PC-3 (cell line): Measurements from ENCODE around the gene C4orf17. TPM values are rescaled to one million over a fixed set of nuclear protein-coding genes. Genes with fewer than 3 reads are reported as not detected.
"Not testable (repeated sequence)": the region's sequence is repeated elsewhere in the genome, so short reads cannot be mapped to it uniquely, and the experiment has no call there.

Experiments used
- ATAC-seq: fragments of 200-7000 bp; cut with Tn5 transposase; 2 replicates; pipeline ENCODE4 v1.9.1; 2020; ENCODE audit warnings: mild to moderate bottlenecking, moderate library complexity
- BruUV-seq: library from RNA; stranded (reverse); fragments of 400-500 nt; replicated peaks from 2 replicates; lab custom pipeline; 2021; lab: Mats Ljungman, UMichigan
- CTCF ChIA-PET: fragments of 300-600 bp; sonication (Branson Sonifier 250); formaldehyde crosslinking; loops from one replicate; lab custom pipeline; 2022; ENCODE audit warnings: antibody characterized with exemption; lab: Charles Lee
- POLR2A ChIA-PET: fragments of 300-600 bp; sonication (Branson Sonifier 250); formaldehyde crosslinking; loops from one replicate; lab custom pipeline; 2022; ENCODE audit warnings: antibody characterized with exemption; ENCODE audit not compliant: unreplicated experiment; lab: Charles Lee
- DNase-seq: peaks from one replicate; pipeline ENCODE4 v3.0.0-alpha.2; 2015
- H2AFZ ChIP-seq: fragments of 300-600 bp; sonication (generic); 2 replicates; pipeline ENCODE4 v1.6.0; 2016; ENCODE audit warnings: antibody characterized with exemption, low read length
- H3F3A ChIP-seq: fragments of 300-600 bp; sonication (generic); one replicate; pipeline ENCODE4 v1.6.0; 2017; ENCODE audit warnings: antibody characterized with exemption, low read length, control low read depth, mild to moderate bottlenecking; ENCODE audit not compliant: unreplicated experiment
- H3K27ac ChIP-seq: fragments of 300-600 bp; sonication (generic); 2 replicates; pipeline ENCODE4 v1.5.1; 2016; ENCODE audit warnings: mild to moderate bottlenecking, low read length
- H3K27me3 ChIP-seq: fragments of 300-600 bp; sonication (generic); 2 replicates; pipeline ENCODE4 v1.6.1; 2016; ENCODE audit warnings: low read length, mixed read lengths
- H3K36me3 ChIP-seq: fragments of 300-600 bp; sonication (generic); 2 replicates; pipeline ENCODE4 v1.6.1; 2016; ENCODE audit warnings: low read depth, mixed run types, low read length, mixed read lengths
- H3K4me1 ChIP-seq: fragments of 300-600 bp; sonication (generic); 2 replicates; pipeline ENCODE4 v1.5.1; 2016; ENCODE audit warnings: low read length; ENCODE audit not compliant: insufficient read depth
- H3K4me2 ChIP-seq: fragments of 300-600 bp; sonication (generic); 2 replicates; pipeline ENCODE4 v1.6.0; 2016; ENCODE audit warnings: low read length
- H3K4me3 ChIP-seq: fragments of 300-600 bp; sonication (generic); 2 replicates; pipeline ENCODE4 v1.5.1; 2016; ENCODE audit warnings: mild to moderate bottlenecking, low read length, mixed read lengths
- H3K79me2 ChIP-seq: fragments of 300-600 bp; sonication (generic); 2 replicates; pipeline ENCODE4 v1.6.1; 2017; ENCODE audit warnings: low read length, mixed read lengths
- H3K9ac ChIP-seq: fragments of 300-600 bp; sonication (generic); 2 replicates; pipeline ENCODE4 v1.6.0; 2016; ENCODE audit warnings: mild to moderate bottlenecking, low read length
- H3K9me2 ChIP-seq: fragments of 300-600 bp; sonication (generic); replicated peaks from 2 replicates; pipeline ENCODE4 v1.6.1; 2016; ENCODE audit warnings: mixed run types, low read length, mixed read lengths
- H3K9me3 ChIP-seq: fragments of 300-600 bp; sonication (generic); 2 replicates; pipeline ENCODE4 v1.6.1; 2016; ENCODE audit warnings: low read length, mixed read lengths
- H4K20me1 ChIP-seq: fragments of 300-600 bp; sonication (generic); 2 replicates; pipeline ENCODE4 v1.6.1; 2016; ENCODE audit warnings: low read length, mixed read lengths
- EZH2 ChIP-seq: fragments of 300-600 bp; sonication (generic); IDR thresholded peaks from one replicate; pipeline ENCODE4 v1.6.1; 2017; ENCODE audit warnings: antibody characterized with exemption, mild to moderate bottlenecking, low read length; ENCODE audit not compliant: unreplicated experiment
- EZH2phosphoT487 ChIP-seq: fragments of 300-600 bp; sonication (generic); IDR thresholded peaks from 2 replicates; pipeline ENCODE4 v1.6.1; 2018; ENCODE audit warnings: mild to moderate bottlenecking, antibody characterized with exemption, low read length, borderline replicate concordance
- intact Hi-C: fragments of 100-400 bp; cut with micrococcal nuclease; formaldehyde crosslinking; loops from 2 replicates; pipeline ENCODE4 v1.9.0; 2023
- total RNA-seq: library from RNA; depleted of rRNA; stranded (reverse); fragments of >200 nt; gene quantifications from 2 replicates; pipeline ENCODE4 v1.2.3, GENCODE V29; 2014
- TF ChIP-seq, protein P1 (sequence below): fragments of 300-600 bp; sonication (generic); conservative IDR thresholded peaks from 2 replicates; pipeline ENCODE4 v1.5.1; 2017; ENCODE audit warnings: antibody characterized with exemption, low read depth, mild to moderate bottlenecking, low read length

Gene C4orf17
- total RNA-seq, 1 experiment from 2014 or later = not detected

DNA sequence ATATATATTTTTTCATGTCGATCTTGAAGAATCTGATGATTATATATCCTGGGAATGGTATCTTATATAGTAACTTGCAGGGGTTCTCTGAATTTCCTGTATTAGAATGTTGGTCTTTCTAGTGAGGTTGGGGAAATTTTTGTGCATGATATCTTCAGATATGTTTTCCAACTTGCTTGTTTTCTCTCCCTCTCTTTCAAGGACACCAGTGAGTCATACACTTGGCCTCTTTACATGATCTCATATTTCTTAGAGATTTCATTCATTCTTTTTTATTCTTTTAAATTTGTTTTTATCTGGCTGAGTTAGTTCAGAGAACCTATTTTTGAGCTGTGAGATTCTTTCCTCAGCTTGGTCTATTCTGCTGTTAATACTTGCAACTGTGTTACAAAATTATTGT, 27.2 kb upstream of the C4orf17 start:
- intact Hi-C loops = no loop called here
- Histone ChIP-seq H2AFZ (no peak overlapping the region), H3K36me3 (no peaks in the 10 kb centered on the region), H3K4me1 (no peaks in the 10 kb centered on the region), H3K9ac (no peak overlapping the region), H3K9me3 (peaks cover 8% of the 10 kb centered on the region; the same call in 1 of the 2 replicates), H3K4me3 (no peak overlapping the region), H3K27ac (no peak overlapping the region), H3K79me2 (no peaks in the 10 kb centered on the region), H3K27me3 (no peaks in the 10 kb centered on the region), H3K9me2 (no peaks in the 10 kb centered on the region), H3K4me2 (no peak overlapping the region), H4K20me1 (no peaks in the 10 kb centered on the region), H3F3A (no peaks in the 10 kb centered on the region)
- ChIA-PET CTCF (no interaction called here), POLR2A (no interaction called here)
- no peak for ATAC-seq
- DNase-seq = peak; percentile 24
- BruUV-seq = no TSS peak
- TF ChIP-seq EZH2phosphoT487 (no peak), EZH2 (no peak)
- TF ChIP-seq, protein P1, sequence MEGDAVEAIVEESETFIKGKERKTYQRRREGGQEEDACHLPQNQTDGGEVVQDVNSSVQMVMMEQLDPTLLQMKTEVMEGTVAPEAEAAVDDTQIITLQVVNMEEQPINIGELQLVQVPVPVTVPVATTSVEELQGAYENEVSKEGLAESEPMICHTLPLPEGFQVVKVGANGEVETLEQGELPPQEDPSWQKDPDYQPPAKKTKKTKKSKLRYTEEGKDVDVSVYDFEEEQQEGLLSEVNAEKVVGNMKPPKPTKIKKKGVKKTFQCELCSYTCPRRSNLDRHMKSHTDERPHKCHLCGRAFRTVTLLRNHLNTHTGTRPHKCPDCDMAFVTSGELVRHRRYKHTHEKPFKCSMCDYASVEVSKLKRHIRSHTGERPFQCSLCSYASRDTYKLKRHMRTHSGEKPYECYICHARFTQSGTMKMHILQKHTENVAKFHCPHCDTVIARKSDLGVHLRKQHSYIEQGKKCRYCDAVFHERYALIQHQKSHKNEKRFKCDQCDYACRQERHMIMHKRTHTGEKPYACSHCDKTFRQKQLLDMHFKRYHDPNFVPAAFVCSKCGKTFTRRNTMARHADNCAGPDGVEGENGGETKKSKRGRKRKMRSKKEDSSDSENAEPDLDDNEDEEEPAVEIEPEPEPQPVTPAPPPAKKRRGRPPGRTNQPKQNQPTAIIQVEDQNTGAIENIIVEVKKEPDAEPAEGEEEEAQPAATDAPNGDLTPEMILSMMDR = no peak

DNA sequence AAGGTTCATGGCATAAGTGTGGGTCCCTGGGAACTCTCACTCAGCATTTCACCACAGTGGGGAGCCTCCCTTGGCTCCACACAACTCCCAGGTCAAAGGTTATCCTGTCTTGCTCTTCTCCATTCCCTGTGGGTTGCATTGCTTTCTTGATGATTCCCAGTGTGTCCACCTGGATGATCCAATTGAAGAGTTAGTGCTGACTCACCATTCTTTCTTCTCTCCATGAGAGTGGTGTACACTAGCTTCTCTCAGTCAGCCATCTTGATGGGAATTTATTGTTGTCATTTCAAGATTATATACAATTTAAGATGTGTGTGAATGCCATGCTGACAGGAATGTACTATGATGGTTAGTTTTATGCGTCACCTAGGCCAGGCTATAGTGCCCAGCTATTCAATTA, 25.6 kb upstream of the C4orf17 start:
- Histone ChIP-seq H3K36me3 (no peaks in the 10 kb centered on the region), H3K9me2 (no peaks in the 10 kb centered on the region), H3K4me2 (no peak overlapping the region), H2AFZ (no peak overlapping the region), H3K4me3 (no peak overlapping the region), H3K27me3 (no peaks in the 10 kb centered on the region), H3F3A (no peaks in the 10 kb centered on the region), H4K20me1 (no peaks in the 10 kb centered on the region), H3K9me3 (peaks cover 8% of the 10 kb centered on the region; the same call in 1 of the 2 replicates), H3K27ac (no peak overlapping the region), H3K79me2 (no peaks in the 10 kb centered on the region), H3K9ac (no peak overlapping the region), H3K4me1 (no peaks in the 10 kb centered on the region)
- POLR2A ChIA-PET = no interaction called here
- BruUV-seq = no TSS peak
- intact Hi-C loops = no loop called here
- DNase-seq (no peak), ATAC-seq (no peak)
- CTCF ChIA-PET = no interaction called here
- no peak for TF ChIP-seq EZH2
- TF ChIP-seq EZH2phosphoT487 = no peak
- TF ChIP-seq, protein P1 = no peak

DNA sequence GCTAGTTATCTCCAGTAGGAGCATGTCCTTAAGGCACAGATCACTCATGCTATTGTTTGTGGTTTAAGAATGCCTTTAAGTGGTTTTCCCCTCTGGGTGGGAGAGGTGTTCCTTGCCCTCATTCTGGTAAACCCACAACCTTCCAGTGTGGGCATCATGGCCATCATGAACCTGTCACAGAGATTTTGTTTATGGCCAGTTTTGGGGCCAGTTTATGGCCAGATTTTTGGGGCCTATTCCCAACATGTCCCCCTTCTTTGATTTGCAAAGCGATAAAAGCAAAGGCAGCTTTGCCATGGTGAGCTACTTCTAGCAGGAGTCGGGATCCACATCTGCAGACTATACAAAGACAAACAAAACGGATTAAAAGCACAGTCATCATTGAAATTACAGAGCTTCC, 24.2 kb upstream of the C4orf17 start:
- H3K4me1 ChIP-seq, POLR2A ChIA-PET, H2AFZ ChIP-seq, CTCF ChIA-PET, H3K36me3 ChIP-seq, H3F3A ChIP-seq, H3K27ac ChIP-seq, H3K79me2 ChIP-seq, H3K9me3 ChIP-seq, H3K4me2 ChIP-seq, H3K4me3 ChIP-seq, H4K20me1 ChIP-seq, DNase-seq, intact Hi-C loops, H3K9me2 ChIP-seq, BruUV-seq, H3K9ac ChIP-seq, ATAC-seq, H3K27me3 ChIP-seq: not testable (repeated sequence)
